HepG2 (cell line): Measurements from ENCODE around the gene SEPTIN12. TPM values are rescaled to one million over a fixed set of nuclear protein-coding genes. Genes with fewer than 3 reads are reported as not detected.

ENCODE experiments used
- BORCS8-MEF2B ChIP-seq: sonication (generic); formaldehyde crosslinking; IDR thresholded peaks from 2 replicates; pipeline ENCODE4 v1.8.0; 2022; ENCODE audit warnings: mild to moderate bottlenecking, missing genetic modification reagents
- HMGXB3 ChIP-seq: sonication (generic); formaldehyde crosslinking; IDR thresholded peaks from 2 replicates; pipeline ENCODE4 v1.4.0; 2020; ENCODE audit warnings: missing genetic modification reagents, borderline replicate concordance
- HNRNPUL1 ChIP-seq: fragments of 200-400 bp; formaldehyde crosslinking; IDR thresholded peaks from 2 replicates; pipeline ENCODE4 v1.6.1; 2017; ENCODE audit warnings: low read depth, mild to moderate bottlenecking, low read length, moderate library complexity
- KLF15 ChIP-seq: sonication (generic); formaldehyde crosslinking; IDR thresholded peaks from 2 replicates; pipeline ENCODE4 v1.8.1; 2023; ENCODE audit warnings: borderline replicate concordance, mild to moderate bottlenecking, inconsistent platforms, missing genetic modification reagents, mixed read lengths
- LRRFIP1 ChIP-seq: sonication (generic); formaldehyde crosslinking; conservative IDR thresholded peaks from 2 replicates; pipeline ENCODE4 v1.4.0; 2020; ENCODE audit warnings: missing genetic modification reagents
- MEIS2 ChIP-seq: sonication (generic); formaldehyde crosslinking; IDR thresholded peaks from 2 replicates; pipeline ENCODE4 v1.9.0; 2021; ENCODE audit warnings: mild to moderate bottlenecking, missing genetic modification reagents
- MIER3 ChIP-seq: IDR thresholded peaks from 2 replicates; pipeline ENCODE4 v1.6.1; 2016; ENCODE audit warnings: missing compliant biosample characterization, borderline replicate concordance
- PRPF4 ChIP-seq: fragments of 200-400 bp; formaldehyde crosslinking; IDR thresholded peaks from 2 replicates; pipeline ENCODE4 v1.6.1; 2016; ENCODE audit warnings: low read length, low read depth; ENCODE audit not compliant: poor library complexity, severe bottlenecking
- RBAK ChIP-seq: sonication (generic); formaldehyde crosslinking; IDR thresholded peaks from 2 replicates; pipeline ENCODE4 v1.5.1; 2020; ENCODE audit warnings: mild to moderate bottlenecking, missing genetic modification reagents
- RXRB ChIP-seq: IDR thresholded peaks from 2 replicates; pipeline ENCODE4 v1.6.1; 2016; ENCODE audit warnings: borderline replicate concordance, missing genetic modification reagents, missing compliant biosample characterization
- SYNCRIP ChIP-seq: fragments of 200-400 bp; formaldehyde crosslinking; IDR thresholded peaks from 2 replicates; pipeline ENCODE4 v1.6.1; 2018; ENCODE audit warnings: mild to moderate bottlenecking, low read depth, low read length; ENCODE audit not compliant: insufficient read depth
- WIZ ChIP-seq: sonication (generic); formaldehyde crosslinking; IDR thresholded peaks from 2 replicates; pipeline ENCODE4 v1.5.1; 2020; ENCODE audit warnings: mild to moderate bottlenecking, missing genetic modification reagents
- ZC3H13 ChIP-seq: sonication (generic); formaldehyde crosslinking; IDR thresholded peaks from 2 replicates; pipeline ENCODE4 v1.8.1; 2023; ENCODE audit warnings: mild to moderate bottlenecking, missing genetic modification reagents, moderate library complexity
- ZNF274 ChIP-seq: sonication (generic); formaldehyde crosslinking; IDR thresholded peaks from 2 replicates; pipeline ENCODE4 v1.5.1; 2020; ENCODE audit warnings: mild to moderate bottlenecking, missing genetic modification reagents
- ZNF44 ChIP-seq: sonication (generic); formaldehyde crosslinking; IDR thresholded peaks from 2 replicates; pipeline ENCODE4 v1.5.1; 2020; ENCODE audit warnings: mild to moderate bottlenecking, missing genetic modification reagents
- ZNF615 ChIP-seq: sonication (generic); formaldehyde crosslinking; IDR thresholded peaks from 2 replicates; pipeline ENCODE4 v1.5.0; 2020; ENCODE audit warnings: mild to moderate bottlenecking, missing genetic modification reagents, borderline replicate concordance
- ZNF713 ChIP-seq: sonication (generic); formaldehyde crosslinking; IDR thresholded peaks from 2 replicates; pipeline ENCODE4 v1.4.0; 2020; ENCODE audit warnings: mild to moderate bottlenecking, missing genetic modification reagents
- ZNF761 ChIP-seq: sonication (generic); formaldehyde crosslinking; conservative IDR thresholded peaks from 2 replicates; pipeline ENCODE4 v1.4.0; 2020; ENCODE audit warnings: mild to moderate bottlenecking, missing genetic modification reagents
- ZNF766 ChIP-seq: sonication (generic); formaldehyde crosslinking; IDR thresholded peaks from 2 replicates; pipeline ENCODE4 v1.5.0; 2020; ENCODE audit warnings: missing genetic modification reagents, borderline replicate concordance
- ZSCAN12 ChIP-seq: sonication (generic); formaldehyde crosslinking; IDR thresholded peaks from 2 replicates; pipeline ENCODE4 v1.9.0; 2021; ENCODE audit warnings: mild to moderate bottlenecking, missing genetic modification reagents
- polyA plus RNA-seq, 8 experiments: library from polyadenylated mRNA; depleted of rRNA in 3 of 8; stranded (reverse) in 7 of 8; unstranded in 1 of 8; fragments of >200 nt; fragmentation: Illumina TruSeq in 4 of 8; extraction: Trizol in 4 of 8; gene quantifications; 2 replicates each; pipeline versions ENCODE4 v1.2.1 to v1.2.3, GENCODE V29; 2011 to 2016; ENCODE audit warnings: low read depth in 4 of 8, missing spikeins in 1 of 8, mixed read lengths in 1 of 8; ENCODE audit not compliant: insufficient read depth in 1 of 8
- total RNA-seq, 5 experiments: library from RNA; depleted of rRNA; stranded (reverse); fragments of >200 nt; fragmentation: Illumina TruSeq; extraction: Trizol; gene quantifications; 2 replicates each; pipeline ENCODE4 v1.2.3, GENCODE V29; 2016; ENCODE audit warnings: low read depth in 1 of 5
- TF ChIP-seq, protein P1 (sequence below): sonication (generic); formaldehyde crosslinking; IDR thresholded peaks from 2 replicates; pipeline ENCODE4 v1.4.0; 2020; ENCODE audit warnings: missing genetic modification reagents

Gene SEPTIN12
- total and polyA plus RNA-seq, 2 of the 13 experiments (the other 11 are each of a cell fraction or from before 2014, with no cell fraction given), result 0.22 TPM; not detected in 1

- TF ChIP-seq ZNF274 (no peak), ZSCAN12 (CRISPR knock-in tag) (no peak), ZNF713 (CRISPR knock-in tag) (no peak), HNRNPUL1 (no peak), MIER3 (no peak), SYNCRIP (no peak), PRPF4 (no peak), RBAK (CRISPR knock-in tag) (no peak), ZNF766 (CRISPR knock-in tag) (no peak), ZNF761 (CRISPR knock-in tag) (no peak), HMGXB3 (CRISPR knock-in tag) (no peak), LRRFIP1 (CRISPR knock-in tag) (no peak), MEIS2 (no peak), KLF15 (no peak), ZC3H13 (CRISPR knock-in tag) (no peak), WIZ (CRISPR knock-in tag) (no peak), ZNF44 (CRISPR knock-in tag) (no peak), BORCS8-MEF2B (CRISPR knock-in tag) (no peak), ZNF615 (CRISPR knock-in tag) (no peak), RXRB (no peak)
- TF ChIP-seq, protein P1, sequence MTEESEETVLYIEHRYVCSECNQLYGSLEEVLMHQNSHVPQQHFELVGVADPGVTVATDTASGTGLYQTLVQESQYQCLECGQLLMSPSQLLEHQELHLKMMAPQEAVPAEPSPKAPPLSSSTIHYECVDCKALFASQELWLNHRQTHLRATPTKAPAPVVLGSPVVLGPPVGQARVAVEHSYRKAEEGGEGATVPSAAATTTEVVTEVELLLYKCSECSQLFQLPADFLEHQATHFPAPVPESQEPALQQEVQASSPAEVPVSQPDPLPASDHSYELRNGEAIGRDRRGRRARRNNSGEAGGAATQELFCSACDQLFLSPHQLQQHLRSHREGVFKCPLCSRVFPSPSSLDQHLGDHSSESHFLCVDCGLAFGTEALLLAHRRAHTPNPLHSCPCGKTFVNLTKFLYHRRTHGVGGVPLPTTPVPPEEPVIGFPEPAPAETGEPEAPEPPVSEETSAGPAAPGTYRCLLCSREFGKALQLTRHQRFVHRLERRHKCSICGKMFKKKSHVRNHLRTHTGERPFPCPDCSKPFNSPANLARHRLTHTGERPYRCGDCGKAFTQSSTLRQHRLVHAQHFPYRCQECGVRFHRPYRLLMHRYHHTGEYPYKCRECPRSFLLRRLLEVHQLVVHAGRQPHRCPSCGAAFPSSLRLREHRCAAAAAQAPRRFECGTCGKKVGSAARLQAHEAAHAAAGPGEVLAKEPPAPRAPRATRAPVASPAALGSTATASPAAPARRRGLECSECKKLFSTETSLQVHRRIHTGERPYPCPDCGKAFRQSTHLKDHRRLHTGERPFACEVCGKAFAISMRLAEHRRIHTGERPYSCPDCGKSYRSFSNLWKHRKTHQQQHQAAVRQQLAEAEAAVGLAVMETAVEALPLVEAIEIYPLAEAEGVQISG (CRISPR knock-in tag), result peak; percentile 31; the same call in 1 of the 2 replicates
Measured at GRCh38 chr16:4800290-4801041, 12.3 kb upstream of the SEPTIN12 start (continued).
